ENCODE results near the gene KIF26B.

DNA sequence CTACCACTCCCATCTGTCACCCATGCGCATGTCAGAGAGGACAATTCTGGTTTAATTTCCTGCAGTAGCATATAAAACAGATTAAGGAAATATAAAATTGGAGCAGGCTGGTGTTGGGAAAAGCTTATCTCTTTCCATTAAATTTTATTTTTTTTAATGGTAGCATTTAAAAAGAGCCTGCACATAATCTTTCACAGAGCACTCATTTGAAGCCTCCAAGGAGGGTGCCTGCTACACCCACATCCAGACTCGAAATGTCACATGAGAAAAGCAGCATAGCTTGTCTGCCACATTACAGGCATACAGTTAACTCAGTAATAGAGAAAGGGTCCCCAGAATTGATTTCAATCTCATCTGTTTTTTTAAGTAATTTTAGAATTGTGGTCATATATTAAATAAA lies 599.0 kb downstream of the KIF26B start:
- TF ChIP-seq POLR2AphosphoS5 (IDR thresholded peaks at IDR 0.05; ENCODE audit: low read depth, low read length) (no peak), TAF1 (IDR thresholded peaks at IDR 0.05; ENCODE audit: low read depth, low read length) (no peak), POLR2A (IDR thresholded peaks at IDR 0.05; ENCODE audit: low read depth, low read length) (no peak)
